Upper lobe of left lung (tissue), 6 donors: Measurements from ENCODE around the gene SLC25A13. TPM values are rescaled to one million over a fixed set of nuclear protein-coding genes. Genes with fewer than 3 reads are reported as not detected.

Experiments
- ATAC-seq, 2 donors: fragments of 200-7000 bp; cut with Tn5 transposase; one replicate each; pipeline ENCODE4 v1.9.1; 2022; ENCODE audit warnings: mild to moderate bottlenecking in 2 of 2, moderate library complexity in 2 of 2; ENCODE audit not compliant: low FRiP score in 2 of 2
- DNase-seq, 2 donors: peaks; one replicate each; pipeline ENCODE4 v3.0.0-alpha.2; 2019 to 2020
- H3K27ac ChIP-seq, 4 donors: fragments of 200-600 bp; sonication (generic); one replicate each; pipeline ENCODE4 v1.5.1; 2016 to 2019
- H3K27me3 ChIP-seq, 4 donors: fragments of 200-600 bp; sonication (generic); one replicate each; pipeline ENCODE4 v1.5.1; 2017 to 2019
- H3K36me3 ChIP-seq, 4 donors: fragments of 200-600 bp; sonication (generic); one replicate each; pipeline ENCODE4 v1.5.1; 2016 to 2019
- H3K4me1 ChIP-seq, 4 donors: fragments of 200-600 bp; sonication (generic); one replicate each; pipeline ENCODE4 v1.5.1; 2018 to 2019
- H3K4me3 ChIP-seq, 4 donors: fragments of 200-600 bp; sonication (generic); one replicate each; pipeline ENCODE4 v1.5.1; 2017 to 2019; ENCODE audit warnings: mild to moderate bottlenecking in 2 of 4, moderate library complexity in 1 of 4
- H3K9me3 ChIP-seq, 4 donors: fragments of 200-600 bp; sonication (generic); one replicate each; pipeline ENCODE4 v1.5.1; 2018 to 2019
- EP300 ChIP-seq, 4 donors: sonication (generic); formaldehyde crosslinking; IDR thresholded peaks; one replicate each; pipeline ENCODE4 v1.5.1; 2017; ENCODE audit warnings: antibody characterized with exemption in 4 of 4, control low read depth in 2 of 4
- POLR2A ChIP-seq, 4 donors: fragments of 450-650 bp; IDR thresholded peaks; one replicate each; pipeline ENCODE4 v1.5.1; 2016 to 2017; ENCODE audit warnings: antibody characterized with exemption in 4 of 4, mild to moderate bottlenecking in 2 of 4
- POLR2AphosphoS5 ChIP-seq, 2 donors: sonication (generic); formaldehyde crosslinking; IDR thresholded peaks; one replicate each; pipeline ENCODE4 v1.5.1; 2017; ENCODE audit warnings: antibody characterized with exemption in 2 of 2
- WGBS, 2 donors: methylation state at CpG; one replicate each; pipeline ENCODE4 v1.1.5; 2017 to 2018; 5-methylcytosine and 5-hydroxymethylcytosine counted together
- total RNA-seq, 6 donors: library from RNA; depleted of rRNA in 4 of 6; stranded (reverse); fragments of >200 nt in 4 of 6; gene quantifications; one replicate each; pipeline versions ENCODE4 v1.1.0 to v1.2.1, GENCODE V29; 2016 to 2021
- TF ChIP-seq, protein P1 (sequence below), 6 experiments: fragments of 450-650 bp in 4 of 6; fragments of 200-600 bp in 2 of 6; sonication (generic) in 2 of 6; IDR thresholded peaks; one replicate each; pipeline ENCODE4 v1.5.1; 2016 to 2019; ENCODE audit warnings: antibody characterized with exemption in 6 of 6
- donor health status: DM: no; HTN: no; CAD: no; lungs with moderate emphysema.
- donor health status: DM: no; HTN: yes; CAD: no; lungs with severe emphysema.

SLC25A13 gene
- total RNA-seq, 6 donors from 2014 or later = 21.4 to 39.7 (median 30.8) TPM

DNA sequence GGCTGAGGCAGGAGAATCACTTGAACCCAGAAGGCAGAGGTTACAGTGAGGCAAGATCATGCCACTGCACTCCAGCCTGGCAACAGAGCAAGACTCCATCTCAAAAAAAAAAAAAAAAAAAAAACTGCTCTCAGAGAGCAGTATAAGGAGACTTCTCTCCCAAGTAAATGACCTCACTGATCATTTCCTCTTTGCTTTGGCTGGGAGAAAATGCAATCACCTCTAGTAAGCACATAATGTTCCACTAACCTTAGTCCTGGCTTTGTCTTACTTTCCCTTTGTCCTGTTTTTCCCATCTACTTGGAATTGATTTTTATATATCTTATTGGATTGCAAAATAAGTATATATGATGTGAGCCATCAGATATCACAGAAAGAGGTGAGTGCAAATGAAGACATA lies 2.5 kb downstream of the SLC25A13 start:
- TF ChIP-seq POLR2A (IDR thresholded peaks at IDR 0.05) = no peak
- TF ChIP-seq POLR2AphosphoS5 (IDR thresholded peaks at IDR 0.05) = no peak
- TF ChIP-seq EP300 (IDR thresholded peaks at IDR 0.05) = peak in 2 of 4 donors; percentile 57 to 71
- Histone ChIP-seq H3K27ac (peak overlapping the region in 2 of 4 donors; percentile 39 to 95), H3K27me3 (no peaks in the 10 kb centered on the region), H3K9me3 (no peaks in the 10 kb centered on the region), H3K36me3 (no peaks in the 10 kb centered on the region), H3K4me3 (no peak overlapping the region), H3K4me1 (peaks cover 16 to 43% (median 18%) of the 10 kb centered on the region in 4 donors)
- DNase-seq = no peak
- no peak for ATAC-seq

DNA sequence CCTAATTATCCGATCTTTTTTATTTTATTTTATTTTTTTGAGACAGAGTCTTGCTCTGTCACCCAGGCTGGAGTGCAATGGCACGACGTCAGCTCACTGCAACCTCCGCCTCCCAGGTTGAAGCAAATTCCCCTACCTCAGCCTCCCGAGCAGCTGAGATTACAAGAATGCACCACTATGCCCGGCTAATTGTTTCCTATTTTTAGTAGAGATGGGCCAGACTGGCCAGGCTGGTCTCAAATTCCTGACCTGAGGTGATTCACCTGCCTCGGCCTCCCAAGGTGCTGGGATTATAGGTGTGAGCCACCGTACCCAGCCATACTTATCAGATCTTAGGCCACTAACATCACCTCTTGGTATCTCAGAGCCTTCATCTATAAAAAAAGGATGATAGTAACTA lies 4.9 kb downstream of the SLC25A13 start:
- TF ChIP-seq, protein P1, sequence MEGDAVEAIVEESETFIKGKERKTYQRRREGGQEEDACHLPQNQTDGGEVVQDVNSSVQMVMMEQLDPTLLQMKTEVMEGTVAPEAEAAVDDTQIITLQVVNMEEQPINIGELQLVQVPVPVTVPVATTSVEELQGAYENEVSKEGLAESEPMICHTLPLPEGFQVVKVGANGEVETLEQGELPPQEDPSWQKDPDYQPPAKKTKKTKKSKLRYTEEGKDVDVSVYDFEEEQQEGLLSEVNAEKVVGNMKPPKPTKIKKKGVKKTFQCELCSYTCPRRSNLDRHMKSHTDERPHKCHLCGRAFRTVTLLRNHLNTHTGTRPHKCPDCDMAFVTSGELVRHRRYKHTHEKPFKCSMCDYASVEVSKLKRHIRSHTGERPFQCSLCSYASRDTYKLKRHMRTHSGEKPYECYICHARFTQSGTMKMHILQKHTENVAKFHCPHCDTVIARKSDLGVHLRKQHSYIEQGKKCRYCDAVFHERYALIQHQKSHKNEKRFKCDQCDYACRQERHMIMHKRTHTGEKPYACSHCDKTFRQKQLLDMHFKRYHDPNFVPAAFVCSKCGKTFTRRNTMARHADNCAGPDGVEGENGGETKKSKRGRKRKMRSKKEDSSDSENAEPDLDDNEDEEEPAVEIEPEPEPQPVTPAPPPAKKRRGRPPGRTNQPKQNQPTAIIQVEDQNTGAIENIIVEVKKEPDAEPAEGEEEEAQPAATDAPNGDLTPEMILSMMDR (IDR thresholded peaks at IDR 0.05) = no peak
- TF ChIP-seq EP300 (IDR thresholded peaks at IDR 0.05) (no peak), POLR2AphosphoS5 (IDR thresholded peaks at IDR 0.05) (no peak), POLR2A (IDR thresholded peaks at IDR 0.05) (no peak)
- WGBS, 2 donors = 93 to 94% methylated on average over 8 of the region's 8 CpGs
- Histone ChIP-seq H3K27ac (no peak overlapping the region), H3K4me1 (peaks cover 16 to 50% (median 20%) of the 10 kb centered on the region in 4 donors), H3K27me3 (no peaks in the 10 kb centered on the region), H3K36me3 (no peaks in the 10 kb centered on the region), H3K9me3 (no peaks in the 10 kb centered on the region), H3K4me3 (no peak overlapping the region)
- no peak for ATAC-seq
- DNase-seq = no peak

DNA sequence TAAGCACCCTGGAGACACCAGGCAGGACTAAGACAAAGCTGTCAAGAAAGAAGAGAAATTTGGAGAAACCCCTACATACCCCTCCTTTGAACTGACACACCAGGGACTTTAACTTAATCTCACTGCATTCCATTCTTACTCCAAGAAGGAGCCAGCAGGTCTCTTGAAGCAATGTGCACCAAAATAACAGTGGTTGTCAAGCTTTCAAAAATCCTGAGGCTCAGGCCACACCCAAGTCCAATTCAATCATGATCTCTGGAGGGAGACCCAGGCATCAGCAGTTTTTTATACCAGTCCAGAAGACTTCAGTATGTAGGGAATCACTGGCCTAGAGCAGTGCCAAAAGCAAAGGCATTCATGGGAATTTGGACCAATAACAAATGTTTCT lies 6.8 kb downstream of the SLC25A13 start:
- peaks cover 22 to 57% (median 24%) of the 10 kb centered on the region in 4 donors for H3K4me1 ChIP-seq

DNA sequence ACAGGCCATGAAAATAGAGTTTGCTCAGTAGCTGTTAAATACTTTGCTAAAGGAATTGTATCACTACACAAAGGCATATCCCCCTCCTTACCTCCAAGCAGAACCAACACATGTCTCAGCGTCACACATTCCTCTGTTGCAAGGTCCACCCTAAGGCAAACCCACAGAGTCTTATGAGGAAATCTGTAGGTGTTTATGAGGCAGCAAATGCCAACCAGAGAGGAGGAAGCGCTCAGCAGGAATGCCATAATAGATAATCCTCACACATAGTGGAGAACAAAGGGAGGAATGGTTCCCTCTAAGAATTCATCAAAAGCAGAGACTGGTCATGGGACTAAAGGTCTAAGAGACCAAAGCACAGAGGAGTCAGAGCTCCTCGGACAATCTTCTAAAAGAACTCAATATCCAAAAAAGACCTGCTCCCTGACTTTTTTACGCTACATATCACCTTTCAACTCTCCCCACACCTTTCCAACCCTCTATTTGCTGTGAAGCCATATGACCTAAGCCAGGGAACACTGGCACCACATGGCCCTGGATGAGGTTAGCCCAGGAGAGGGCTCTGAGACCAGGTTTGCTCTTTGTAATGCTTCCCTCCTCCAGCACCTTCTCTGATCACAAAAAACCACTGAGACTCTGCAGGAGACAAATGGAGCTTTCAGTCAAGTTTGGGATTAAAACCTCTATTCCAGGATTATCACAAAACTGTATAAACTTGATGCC lies 7.3 kb downstream of the SLC25A13 start:
- H3K36me3 ChIP-seq = no peaks in the 10 kb centered on the region
- no peaks in the 10 kb centered on the region for H3K9me3 ChIP-seq
- ATAC-seq (no peak), DNase-seq (no peak)
- H3K27me3 ChIP-seq = no peaks in the 10 kb centered on the region
- TF ChIP-seq, protein P1 (IDR thresholded peaks at IDR 0.05) = no peak
- peak in 1 of 4 donors; percentile 19 for TF ChIP-seq EP300 (IDR thresholded peaks at IDR 0.05)
- H3K4me1 ChIP-seq = peaks cover 18 to 57% (median 26%) of the 10 kb centered on the region in 4 donors
- 90 to 91% methylated on average over 4 of the region's 4 CpGs for WGBS, 2 donors
- H3K4me3 ChIP-seq = no peak overlapping the region
- no peak overlapping the region for H3K27ac ChIP-seq

More for the DNA sequence above, 6.8 kb downstream of the SLC25A13 start:
- H3K27ac ChIP-seq = no peak overlapping the region
- H3K9me3 ChIP-seq = no peaks in the 10 kb centered on the region
- no peaks in the 10 kb centered on the region for H3K36me3 ChIP-seq
- no peak for TF ChIP-seq EP300 (IDR thresholded peaks at IDR 0.05)
- TF ChIP-seq POLR2AphosphoS5 (IDR thresholded peaks at IDR 0.05) = no peak
- TF ChIP-seq POLR2A (IDR thresholded peaks at IDR 0.05) = no peak
- TF ChIP-seq, protein P1 (IDR thresholded peaks at IDR 0.05) = no peak
- H3K4me3 ChIP-seq = no peak overlapping the region
- H3K27me3 ChIP-seq = no peaks in the 10 kb centered on the region
- ATAC-seq (no peak), DNase-seq (no peak)

DNA sequence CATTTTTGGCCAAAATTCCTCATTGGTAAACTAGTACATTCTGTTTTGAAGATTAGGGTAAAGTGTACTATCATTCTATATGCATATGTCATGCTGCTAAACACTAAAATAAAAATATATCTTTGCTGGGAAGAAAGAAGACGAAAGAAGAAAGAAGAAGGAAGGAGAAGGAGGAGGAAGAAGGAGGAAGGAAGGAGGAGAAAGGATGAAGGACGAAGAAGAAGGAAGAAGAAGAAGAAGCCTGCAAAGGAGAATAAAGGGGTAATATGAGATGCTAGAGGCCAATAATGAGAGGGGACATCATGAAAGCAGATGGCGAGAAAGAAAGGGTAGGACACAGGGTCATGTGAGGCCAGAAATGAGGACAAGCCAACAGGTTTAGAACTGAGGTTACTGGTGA lies 8.0 kb downstream of the SLC25A13 start:
- Histone ChIP-seq H3K27me3 (no peaks in the 10 kb centered on the region), H3K4me3 (no peak overlapping the region), H3K27ac (no peak overlapping the region), H3K36me3 (no peaks in the 10 kb centered on the region), H3K4me1 (peaks cover 18 to 55% (median 23%) of the 10 kb centered on the region in 4 donors), H3K9me3 (no peaks in the 10 kb centered on the region)
- ATAC-seq (no peak), DNase-seq (no peak)
- no peak for TF ChIP-seq POLR2AphosphoS5 (IDR thresholded peaks at IDR 0.05)
- no peak for TF ChIP-seq POLR2A (IDR thresholded peaks at IDR 0.05)
- no peak for TF ChIP-seq EP300 (IDR thresholded peaks at IDR 0.05)
- TF ChIP-seq, protein P1 (IDR thresholded peaks at IDR 0.05) = no peak
- 77 to 78% methylated on average over 3 of the region's 3 CpGs for WGBS, 2 donors
